GM13976 (cell line): ENCODE data around the gene TOM1L2.
"Not testable (repeated sequence)": the region's sequence is repeated elsewhere in the genome, so short reads cannot be mapped to it uniquely, and the experiment has no call there.

ENCODE experiments used
- DNase-seq: peaks from one replicate; pipeline ENCODE4 v3.0.0; 2012; ENCODE audit warnings: low spot score
- in situ Hi-C: fragments of 300-500 bp; cut with MboI; formaldehyde crosslinking; loops from one replicate; pipeline ENCODE4 v1.12.0; 2022; ENCODE audit warnings: low sequenced_read_pairs, mixed read lengths, inconsistent platforms; ENCODE audit not compliant: unreplicated experiment
- TF ChIP-seq, protein P1 (sequence below): IDR thresholded peaks from 2 replicates; pipeline ENCODE4 v1.5.1; 2012; ENCODE audit warnings: borderline replicate concordance, mild to moderate bottlenecking; ENCODE audit not compliant: insufficient read depth; ENCODE audit errors: extremely low read depth, missing control alignments, control extremely low read depth

Gene TOM1L2

DNA sequence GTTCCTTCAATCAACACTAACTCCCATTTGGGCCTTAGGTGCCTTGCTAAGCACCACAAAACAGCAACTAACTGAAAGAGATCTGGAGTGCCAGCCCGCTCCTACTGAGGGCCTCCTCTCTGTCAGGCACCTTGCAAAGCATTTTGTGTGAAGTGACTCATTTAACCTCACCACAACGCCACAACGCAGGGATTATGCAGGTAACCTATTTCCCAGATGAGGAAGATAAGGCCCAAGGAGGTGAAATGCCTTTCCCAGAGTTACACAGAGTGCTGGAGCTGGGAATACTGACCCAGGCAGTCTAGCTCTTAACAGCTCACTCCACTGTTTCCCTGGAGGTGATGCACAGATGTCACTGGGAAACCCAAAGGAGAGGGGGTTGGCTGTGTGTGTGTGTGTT lies 33.3 kb upstream of the TOM1L2 start:
- TF ChIP-seq, protein P1, sequence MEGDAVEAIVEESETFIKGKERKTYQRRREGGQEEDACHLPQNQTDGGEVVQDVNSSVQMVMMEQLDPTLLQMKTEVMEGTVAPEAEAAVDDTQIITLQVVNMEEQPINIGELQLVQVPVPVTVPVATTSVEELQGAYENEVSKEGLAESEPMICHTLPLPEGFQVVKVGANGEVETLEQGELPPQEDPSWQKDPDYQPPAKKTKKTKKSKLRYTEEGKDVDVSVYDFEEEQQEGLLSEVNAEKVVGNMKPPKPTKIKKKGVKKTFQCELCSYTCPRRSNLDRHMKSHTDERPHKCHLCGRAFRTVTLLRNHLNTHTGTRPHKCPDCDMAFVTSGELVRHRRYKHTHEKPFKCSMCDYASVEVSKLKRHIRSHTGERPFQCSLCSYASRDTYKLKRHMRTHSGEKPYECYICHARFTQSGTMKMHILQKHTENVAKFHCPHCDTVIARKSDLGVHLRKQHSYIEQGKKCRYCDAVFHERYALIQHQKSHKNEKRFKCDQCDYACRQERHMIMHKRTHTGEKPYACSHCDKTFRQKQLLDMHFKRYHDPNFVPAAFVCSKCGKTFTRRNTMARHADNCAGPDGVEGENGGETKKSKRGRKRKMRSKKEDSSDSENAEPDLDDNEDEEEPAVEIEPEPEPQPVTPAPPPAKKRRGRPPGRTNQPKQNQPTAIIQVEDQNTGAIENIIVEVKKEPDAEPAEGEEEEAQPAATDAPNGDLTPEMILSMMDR, result no peak
- in situ Hi-C loops, result no loop called here
- no peak for DNase-seq

DNA sequence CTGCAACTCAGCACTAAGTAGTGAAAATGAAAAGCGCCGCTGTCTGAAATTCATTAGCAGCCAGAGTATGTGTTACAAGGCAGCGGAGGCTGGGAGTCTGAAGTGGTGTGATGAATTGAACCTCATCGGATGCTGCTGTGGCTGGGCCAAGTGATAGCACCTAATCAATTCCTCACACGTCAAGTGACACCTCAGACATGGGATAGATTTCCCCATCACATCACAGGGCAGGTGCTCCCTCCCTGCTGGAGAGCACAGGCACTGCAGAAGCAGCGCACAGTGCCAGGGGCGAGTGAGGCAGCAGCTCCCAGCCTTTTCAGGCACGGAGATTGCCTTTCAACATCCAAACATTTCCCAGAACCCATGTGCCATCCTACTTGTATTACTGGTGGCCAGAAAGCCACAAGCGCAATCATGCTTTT lies 32.7 kb upstream of the TOM1L2 start:
- in situ Hi-C loops, result no loop called here
- no peak for DNase-seq
- TF ChIP-seq, protein P1, result no peak

DNA sequence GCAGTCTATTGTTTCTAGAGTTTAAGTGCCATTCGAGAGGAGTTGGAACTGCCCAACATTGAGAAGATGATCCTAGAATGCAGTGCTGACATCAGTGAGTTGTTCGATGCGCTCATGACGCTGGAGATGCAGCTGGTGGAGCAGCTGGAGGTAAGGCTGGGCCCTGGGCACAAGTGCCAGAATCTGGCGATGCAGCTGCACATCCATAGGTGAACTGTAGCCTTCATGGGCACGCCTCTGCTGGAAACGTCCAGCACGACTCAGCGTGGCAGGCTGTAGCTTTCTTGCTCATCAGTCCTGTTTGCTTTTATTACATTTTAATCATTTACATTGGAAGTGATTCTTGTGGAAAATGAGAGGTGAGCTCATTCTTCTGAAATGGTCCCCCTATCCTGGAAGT lies 32.1 kb upstream of the TOM1L2 start:
- in situ Hi-C loops, result no loop called here
- TF ChIP-seq, protein P1, result no peak
- DNase-seq, result no peak

DNA sequence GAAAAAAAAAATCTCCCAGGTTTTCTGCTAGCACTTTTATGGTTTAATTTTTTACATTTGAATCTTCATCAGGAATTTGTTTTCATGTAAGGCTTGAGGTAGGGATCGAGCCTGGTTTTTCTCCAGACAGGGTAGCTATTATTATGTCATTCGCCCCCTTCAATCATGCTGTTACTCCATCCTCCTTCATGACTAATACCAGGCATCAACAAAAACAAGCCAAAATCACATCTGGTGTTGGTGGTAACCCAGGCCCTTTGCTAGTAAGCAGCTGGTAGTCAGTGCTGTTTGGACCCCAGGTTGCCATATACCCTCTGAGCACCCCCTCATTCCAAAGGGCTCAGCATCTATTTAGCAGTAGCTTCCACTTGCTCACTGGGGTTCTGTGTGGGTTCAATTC lies 30.0 kb upstream of the TOM1L2 start:
- DNase-seq, result no peak
- in situ Hi-C loops, result no loop called here
- TF ChIP-seq, protein P1, result no peak

DNA sequence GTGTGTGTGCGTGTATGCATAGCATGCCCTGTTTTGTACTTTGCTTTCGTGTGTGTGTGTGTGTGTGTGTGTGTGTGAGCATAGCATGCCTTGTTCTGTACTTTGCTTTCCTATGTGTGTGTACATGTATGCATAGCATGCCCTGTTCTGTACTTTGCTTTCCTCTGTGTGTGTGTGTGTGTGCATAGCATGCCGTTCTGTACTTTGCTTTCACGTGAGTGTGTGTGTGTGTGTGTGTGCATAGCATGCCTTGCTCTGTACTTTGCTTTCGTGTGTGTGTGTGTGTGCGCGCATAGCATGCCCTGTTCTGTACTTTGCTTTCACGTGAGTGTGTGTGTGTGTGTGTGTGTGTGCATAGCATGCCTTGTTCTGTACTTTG lies 27.8 kb upstream of the TOM1L2 start:
- DNase-seq, result no peak
- in situ Hi-C loops, result no loop called here
- TF ChIP-seq, protein P1, result no peak

DNA sequence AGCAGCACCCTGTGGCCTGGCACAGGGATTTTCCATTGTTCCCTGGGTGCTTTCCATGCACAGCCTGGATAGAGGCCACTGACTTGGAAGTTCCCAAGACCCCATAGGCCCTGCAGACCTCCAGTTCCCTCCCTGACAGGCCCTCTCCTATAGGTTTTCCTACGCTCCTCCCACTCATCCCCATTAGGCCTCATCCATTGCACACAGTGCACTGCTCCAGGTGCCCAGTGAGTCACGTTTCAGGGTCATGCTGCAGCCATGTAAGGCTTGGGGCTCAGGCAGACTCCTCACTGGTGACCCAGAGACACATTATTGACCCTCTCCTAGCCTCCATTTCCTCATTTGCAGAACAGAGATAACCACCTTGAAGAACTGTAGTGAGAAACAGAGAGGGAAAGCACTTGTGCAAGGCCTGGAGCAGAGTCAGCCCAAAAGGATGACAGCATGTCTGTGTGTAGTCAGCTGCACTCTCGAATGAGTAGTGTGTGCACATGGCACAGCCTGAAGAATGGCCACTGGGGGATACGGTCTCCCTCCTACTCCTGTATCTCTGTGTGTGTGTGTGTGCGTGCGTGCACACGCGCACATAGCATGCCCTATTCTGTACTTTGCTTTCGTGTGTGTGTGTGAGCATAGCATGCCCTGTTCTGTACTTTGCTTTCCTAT lies 27.3 kb upstream of the TOM1L2 start:
- in situ Hi-C loops, result no loop called here
- TF ChIP-seq, protein P1, result no peak
- no peak for DNase-seq

DNA sequence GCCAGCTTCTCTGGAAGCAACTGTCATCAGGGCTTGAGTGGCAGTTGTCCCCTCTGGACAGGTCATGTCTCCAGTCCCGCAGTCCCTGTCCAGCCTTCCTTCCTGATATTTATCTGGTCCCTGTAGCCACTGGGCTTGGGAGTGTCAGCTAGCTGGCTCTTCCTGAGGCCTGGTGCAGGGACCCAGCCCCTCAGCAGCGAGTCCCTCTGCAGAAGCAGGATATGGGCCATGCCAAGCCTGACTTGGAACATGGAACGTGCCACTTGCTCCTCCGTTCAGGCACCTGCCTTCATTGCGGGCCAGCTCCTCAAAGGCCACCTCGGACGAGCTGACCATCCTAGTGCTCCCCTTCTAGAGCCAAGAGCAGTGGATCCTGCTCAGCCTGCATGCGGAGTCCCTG lies 26.7 kb upstream of the TOM1L2 start:
- TF ChIP-seq, protein P1, result no peak
- in situ Hi-C loops, result no loop called here
- no peak for DNase-seq

DNA sequence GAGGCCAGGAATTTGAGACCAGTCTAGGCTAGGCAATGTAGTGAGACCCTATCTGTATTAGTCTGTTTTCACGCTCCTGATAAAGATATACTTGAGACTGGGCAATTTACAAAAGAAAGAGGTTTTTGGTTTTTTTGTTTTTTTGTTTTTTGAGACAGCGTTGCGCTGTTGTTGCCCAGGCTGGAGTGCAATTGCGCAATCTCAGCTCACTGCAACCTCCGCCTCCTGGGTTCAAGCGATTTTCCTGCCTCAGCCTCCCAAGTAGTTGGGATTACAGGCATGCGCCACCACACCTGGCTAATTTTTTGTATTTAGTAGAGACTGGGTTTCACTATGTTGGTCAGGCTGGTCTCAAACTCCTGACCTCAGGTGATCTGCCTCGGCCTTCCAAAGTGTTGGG lies 23.7 kb upstream of the TOM1L2 start:
- in situ Hi-C loops, result not testable (repeated sequence)

More for the DNA sequence above, 23.7 kb upstream of the TOM1L2 start:
- DNase-seq, result not testable (repeated sequence)
